ENCODE measurements around the gene NRL.

- TF ChIP-seq CTCF (IDR thresholded peaks at IDR 0.05; ENCODE audit: low read depth, low read length) (no peak), EZH2phosphoT487 (IDR thresholded peaks at IDR 0.05; ENCODE audit: low read depth) (no peak)
Measured at GRCh38 chr14:24038686-24039085, 76.1 kb downstream of the NRL start.
